Body of pancreas (tissue), 4 donors: Measurements from ENCODE around the gene SLC25A4.

Experiments used
- CTCF ChIP-seq, 7 experiments: fragments of 450-650 bp in 4 of 7; fragments of 200-600 bp in 3 of 7; sonication (generic) in 3 of 7; IDR thresholded peaks; one replicate each; pipeline ENCODE4 v1.5.1; 2016 to 2019; ENCODE audit warnings: antibody characterized with exemption in 7 of 7
- POLR2A ChIP-seq, 3 donors: fragments of 450-650 bp; IDR thresholded peaks; one replicate each; pipeline ENCODE4 v1.6.1; 2016; ENCODE audit warnings: antibody characterized with exemption in 3 of 3, mild to moderate bottlenecking in 2 of 3

- TF ChIP-seq CTCF (IDR thresholded peaks at IDR 0.05): no peak
- no peak for TF ChIP-seq POLR2A (IDR thresholded peaks at IDR 0.05)
Measured at GRCh38 chr4:185106353-185106752, 36.7 kb upstream of the SLC25A4 start.
